ENCODE results near the gene CNTNAP5.

- TF ChIP-seq CTCF (IDR thresholded peaks at IDR 0.05; ENCODE audit: low read depth, low read length) (no peak), EZH2phosphoT487 (IDR thresholded peaks at IDR 0.05; ENCODE audit: low read depth) (no peak)
Measured at GRCh38 chr2:124402274-124402673, 377.2 kb downstream of the CNTNAP5 start.
